HG03378 (cell line): ENCODE data around the gene SLC17A9.

Source experiments
- ATAC-seq: cut with Tn5 transposase; IDR thresholded peaks from one replicate; pipeline ENCODE4 v1.9.1; 2021; ENCODE audit warnings: mild to moderate bottlenecking, moderate library complexity; ENCODE audit not compliant: unreplicated experiment

Gene SLC17A9

DNA sequence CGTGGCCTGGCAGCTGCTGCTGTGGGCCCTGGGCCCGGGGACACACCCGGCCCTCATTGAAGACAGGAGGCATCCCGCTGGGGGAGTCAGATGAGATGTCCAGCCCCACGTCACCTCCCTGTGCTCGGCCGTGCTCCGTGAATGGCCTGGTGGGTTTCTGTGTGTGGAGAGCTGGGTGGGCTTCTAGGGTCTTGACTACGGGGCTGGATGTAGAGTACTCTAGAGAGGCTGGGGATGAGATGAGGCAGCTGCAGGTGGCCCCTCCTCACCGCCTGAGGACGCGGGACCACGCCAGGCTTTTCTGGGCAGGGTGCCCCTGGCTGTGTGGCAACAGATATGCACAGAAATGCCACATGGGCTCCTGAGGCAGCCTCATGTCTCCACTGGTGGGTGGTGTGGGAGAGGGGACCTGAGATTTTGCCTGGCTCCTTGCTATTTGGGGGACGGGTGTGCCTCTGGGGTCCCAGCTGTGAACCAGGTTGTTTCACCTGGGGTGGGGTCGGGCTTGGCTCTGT, 62.7 kb downstream of the SLC17A9 start:
- ATAC-seq = no peak

- ATAC-seq = no peak
Measured at GRCh38 chr20:63015662-63016361, 63.3 kb downstream of the SLC17A9 start.

- no peak for ATAC-seq
Measured at GRCh38 chr20:63016514-63017075, 64.1 kb downstream of the SLC17A9 start.

DNA sequence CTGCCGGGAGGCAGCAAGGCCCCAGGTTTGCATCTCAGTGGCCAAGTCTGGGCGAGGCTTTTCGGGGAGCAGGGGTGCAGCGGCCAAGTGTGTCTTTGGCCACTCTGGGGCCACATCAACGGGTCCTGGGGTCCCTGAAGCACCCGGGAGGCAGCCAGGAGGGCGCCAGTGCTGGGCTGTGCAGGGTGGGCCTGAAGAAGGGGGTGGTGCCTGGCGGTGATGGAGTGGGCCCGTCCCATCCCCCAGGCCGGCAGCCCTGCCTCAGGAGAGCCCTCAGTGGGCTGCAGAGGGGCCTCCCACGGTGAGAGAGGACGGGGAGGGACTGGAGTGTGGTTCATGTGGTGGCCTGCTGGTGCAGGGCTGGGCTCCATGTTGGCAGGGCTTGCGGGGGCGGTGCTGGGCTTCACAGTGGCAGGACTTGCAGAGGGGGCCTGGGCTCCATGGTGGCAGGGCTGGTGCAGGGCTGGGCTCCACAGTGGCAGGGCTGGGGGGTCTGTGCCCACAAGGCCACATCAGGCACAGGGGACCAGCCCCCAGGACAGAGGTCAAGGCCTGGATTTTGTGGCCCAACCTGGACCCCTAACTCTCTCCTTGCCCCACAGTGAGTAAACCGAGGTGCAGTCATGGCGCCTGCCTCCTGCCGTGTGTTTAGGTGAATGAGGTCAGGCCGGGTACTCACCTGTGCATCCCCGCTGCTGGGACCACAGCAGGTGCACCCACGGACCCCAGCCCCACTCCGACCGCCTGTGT, 64.7 kb downstream of the SLC17A9 start:
- ATAC-seq = no peak

GRCh38 chr20:63017826-63018411, 65.4 kb downstream of the SLC17A9 start:
- no peak for ATAC-seq
